Neural progenitor cell (in vitro differentiated cells): ENCODE measurements around the gene PRR18.

Experiments
- CTCF ChIP-seq: fragments of 200-600 bp; sonication (generic); IDR thresholded peaks from 2 replicates; pipeline ENCODE4 v1.5.1; 2017; ENCODE audit warnings: antibody characterized with exemption, mild to moderate bottlenecking
- EZH2 ChIP-seq: fragments of 200-600 bp; sonication (generic); IDR thresholded peaks from 2 replicates; pipeline ENCODE4 v1.6.1; 2017; ENCODE audit warnings: antibody characterized with exemption, mild to moderate bottlenecking, moderate library complexity

GRCh38 chr6:166279393-166279679 is 28.9 kb downstream of the PRR18 start:
- TF ChIP-seq CTCF (no peak), EZH2 (no peak)
